Measurements from ENCODE around the gene FMO5.
"Not testable (repeated sequence)": the region's sequence is repeated elsewhere in the genome, so short reads cannot be mapped to it uniquely, and the experiment has no call there.

The FMO5 gene

GRCh38 chr1:147238925-147239820 is 14.0 kb upstream of the FMO5 start:
- DNase-seq (ENCODE audit: low read depth in 2 of 2), result no peak

GRCh38 chr1:147238053-147238902 is 13.1 kb upstream of the FMO5 start:
- DNase-seq (ENCODE audit: low read depth in 2 of 2), result no peak

DNA sequence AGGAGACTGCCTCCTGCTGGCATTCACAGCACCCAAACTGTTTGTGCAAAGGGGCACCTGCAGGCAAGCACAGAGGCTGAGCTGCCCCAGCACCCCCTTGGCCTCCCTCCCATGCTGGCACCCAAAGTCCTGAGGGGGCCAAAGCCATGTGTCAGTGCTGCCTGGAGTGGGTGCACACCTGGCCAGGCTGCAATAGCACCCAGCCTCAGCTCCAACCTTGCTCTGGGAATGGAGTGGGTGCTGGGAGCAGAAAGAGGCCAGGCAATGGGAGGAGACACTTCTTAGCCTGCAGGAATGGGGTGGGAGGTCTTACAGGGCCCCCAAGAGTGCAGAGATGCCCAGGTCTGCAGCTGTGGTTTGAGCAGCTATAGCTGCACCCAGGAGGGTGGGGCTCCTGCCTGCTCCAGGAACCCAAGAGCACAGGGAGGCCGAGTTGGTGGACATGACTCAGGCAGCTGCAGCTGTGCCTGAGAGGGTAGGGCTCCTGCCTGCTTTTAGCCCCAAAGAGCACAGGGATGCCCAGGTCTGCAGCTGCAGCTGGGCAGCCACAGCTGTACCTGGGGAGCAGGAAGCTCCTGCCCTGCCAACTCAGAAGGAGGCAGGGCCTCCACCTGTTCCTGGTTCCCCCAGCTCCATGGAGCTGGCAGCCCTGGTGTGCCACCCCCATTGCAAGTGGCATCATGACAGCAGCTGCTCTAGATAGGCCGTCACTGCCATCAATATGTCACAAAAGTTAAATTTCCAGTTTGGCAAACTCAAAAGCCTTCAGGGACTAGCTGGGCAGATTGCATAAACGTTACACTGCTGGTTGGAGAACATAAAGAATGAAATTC is 12.0 kb upstream of the FMO5 start:
- DNase-seq (ENCODE audit: low read depth in 2 of 2), result no peak

DNA sequence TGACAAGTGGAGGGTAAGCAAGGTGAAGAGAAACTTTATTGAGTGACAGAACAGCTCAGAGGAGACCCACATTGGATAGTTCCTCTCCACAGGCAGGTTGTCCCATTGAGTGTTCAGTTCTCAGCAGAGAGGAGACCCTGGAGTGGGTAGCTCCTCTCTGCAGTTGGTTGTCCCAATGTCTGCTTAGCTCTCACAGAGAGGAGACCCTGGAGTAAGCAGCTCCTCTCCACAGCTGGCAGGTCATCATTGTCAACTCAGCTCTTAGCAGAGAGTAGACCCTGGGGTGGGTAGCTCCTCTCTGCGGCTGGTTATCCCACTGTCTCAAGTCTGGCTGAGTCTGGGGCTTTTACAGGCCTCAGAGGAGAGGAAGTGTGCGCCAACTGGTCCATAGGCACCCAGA is 11.3 kb upstream of the FMO5 start:
- DNase-seq (ENCODE audit: low read depth in 2 of 2), result no peak

DNA sequence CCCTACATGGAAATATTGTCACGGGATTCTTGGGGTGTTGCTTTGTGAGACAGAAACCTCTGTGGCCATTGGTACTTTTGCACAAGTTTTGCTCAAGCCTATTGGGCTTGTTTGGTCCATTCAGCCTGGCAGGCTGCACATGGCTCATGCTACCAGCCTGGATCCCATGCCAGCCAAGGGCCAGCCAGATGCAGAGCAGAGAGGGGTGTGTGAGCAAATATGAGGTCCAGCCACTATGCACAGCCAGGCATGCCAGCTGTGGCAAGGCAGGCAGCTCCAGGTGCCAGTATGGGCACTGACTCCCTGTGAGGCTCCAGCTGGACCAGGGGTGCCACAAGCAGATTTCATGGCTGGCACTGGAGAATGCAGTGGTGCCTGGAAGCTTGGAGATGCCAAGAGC is 10.7 kb upstream of the FMO5 start:
- no peak for DNase-seq (ENCODE audit: low read depth in 2 of 2)

GRCh38 chr1:147233903-147234302 is 8.8 kb upstream of the FMO5 start:
- DNase-seq (ENCODE audit: low read depth in 2 of 2), result not testable (repeated sequence)

- not testable (repeated sequence) for DNase-seq (ENCODE audit: low read depth in 2 of 2)
These were observed 5.9 kb upstream of the FMO5 start for GRCh38 chr1:147231032-147231431.

- no peak for DNase-seq (ENCODE audit: low read depth in 2 of 2)
These were observed 1.2 kb downstream of the FMO5 start for GRCh38 chr1:147223740-147224615.

DNA sequence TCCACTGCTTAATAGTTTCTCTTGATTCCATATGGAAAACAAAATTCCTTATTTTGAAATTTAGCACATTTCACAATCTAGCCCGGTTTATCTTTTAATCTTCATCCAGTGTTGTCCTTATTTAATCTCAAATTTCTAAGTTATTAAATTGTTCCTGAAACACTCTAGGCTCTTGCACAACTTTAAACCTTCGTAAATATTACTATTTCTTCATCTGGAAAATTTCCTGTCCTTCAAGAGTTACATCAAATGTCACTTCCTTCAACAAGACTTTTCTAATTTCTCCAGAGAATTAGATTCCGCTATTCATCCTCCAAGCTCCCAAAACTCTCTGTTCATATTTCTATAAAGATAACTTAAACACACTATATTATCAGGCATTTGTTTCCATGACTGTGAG is 6.5 kb downstream of the FMO5 start:
- no peak for DNase-seq (ENCODE audit: low read depth in 2 of 2)

- no peak for DNase-seq (ENCODE audit: low read depth in 2 of 2)
These were observed 8.0 kb downstream of the FMO5 start for GRCh38 chr1:147217141-147217540.

- DNase-seq (ENCODE audit: low read depth in 2 of 2), result no peak
These were observed 9.0 kb downstream of the FMO5 start for GRCh38 chr1:147216124-147216523.

DNA sequence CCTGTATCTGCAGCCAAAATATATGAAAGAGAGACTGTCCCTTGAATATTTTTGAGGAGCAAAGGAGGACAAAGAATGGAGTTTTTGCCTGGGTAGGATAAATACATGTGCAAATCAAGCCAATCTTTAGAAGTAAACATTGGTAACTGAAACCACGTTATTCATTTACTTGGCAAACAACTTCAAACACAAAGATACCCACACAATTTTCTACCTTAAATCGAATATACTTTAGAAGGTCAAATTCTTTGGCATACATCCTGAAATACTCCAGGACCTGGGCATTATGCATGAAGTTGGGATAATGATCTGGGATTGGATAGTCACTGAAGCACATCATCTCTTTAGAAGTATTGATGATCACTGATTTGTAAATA is 9.6 kb downstream of the FMO5 start:
- no peak for DNase-seq (ENCODE audit: low read depth in 2 of 2)

DNA sequence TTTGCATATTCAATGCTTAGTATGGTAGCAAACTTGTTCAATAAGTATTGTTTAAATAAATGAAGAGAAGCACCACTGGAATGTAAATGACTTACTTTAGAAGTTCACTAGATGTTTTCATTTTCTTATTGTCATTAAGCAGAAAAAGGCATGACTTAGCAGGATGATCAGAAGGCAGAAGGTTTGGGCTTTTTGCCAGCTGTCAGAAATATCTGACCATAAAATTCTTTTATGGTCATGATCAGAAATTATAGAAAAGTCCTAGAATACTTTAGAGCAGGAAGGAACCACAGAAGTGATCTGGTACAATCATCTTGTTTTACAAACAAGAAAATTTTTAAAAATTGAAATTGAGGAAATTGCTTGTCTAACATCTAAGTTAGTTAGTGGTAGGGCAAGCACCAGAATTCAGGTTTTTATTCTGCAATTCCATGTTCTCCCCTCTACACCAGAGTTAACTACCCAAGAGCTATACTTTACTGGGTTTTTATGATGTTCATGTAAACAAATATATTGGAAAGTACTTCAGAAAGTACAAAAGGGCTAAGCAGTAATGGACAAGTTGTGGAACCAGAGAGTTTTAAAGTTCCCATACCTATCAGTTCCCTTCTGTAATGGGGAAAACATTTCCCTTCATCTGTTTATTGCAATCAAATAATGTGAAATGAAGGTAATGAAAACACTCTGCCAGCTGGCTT is 10.1 kb downstream of the FMO5 start:
- no peak for DNase-seq (ENCODE audit: low read depth in 2 of 2)

DNA sequence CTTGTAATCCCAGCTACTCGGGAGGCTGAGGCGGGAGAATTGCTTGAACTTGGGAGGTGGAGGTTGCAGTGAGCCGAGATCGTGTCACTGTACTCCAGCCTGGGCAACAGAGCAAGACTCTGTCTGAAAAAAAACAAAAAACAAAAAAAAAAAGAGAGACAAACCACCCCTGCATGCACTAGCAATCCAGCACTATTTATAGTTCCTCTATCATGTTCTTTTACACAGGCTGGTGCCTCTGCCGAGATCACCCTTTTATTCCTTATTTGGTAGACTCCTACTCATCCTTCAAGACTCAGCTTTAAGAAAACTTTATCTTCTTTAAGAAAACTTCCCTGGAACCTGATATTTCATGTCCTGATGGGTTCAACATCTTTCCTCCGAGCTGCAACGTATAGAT is 10.8 kb downstream of the FMO5 start:
- DNase-seq (ENCODE audit: low read depth in 2 of 2), result no peak

GRCh38 chr1:147213271-147213670 is 11.9 kb downstream of the FMO5 start:
- DNase-seq (ENCODE audit: low read depth in 2 of 2), result no peak

DNA sequence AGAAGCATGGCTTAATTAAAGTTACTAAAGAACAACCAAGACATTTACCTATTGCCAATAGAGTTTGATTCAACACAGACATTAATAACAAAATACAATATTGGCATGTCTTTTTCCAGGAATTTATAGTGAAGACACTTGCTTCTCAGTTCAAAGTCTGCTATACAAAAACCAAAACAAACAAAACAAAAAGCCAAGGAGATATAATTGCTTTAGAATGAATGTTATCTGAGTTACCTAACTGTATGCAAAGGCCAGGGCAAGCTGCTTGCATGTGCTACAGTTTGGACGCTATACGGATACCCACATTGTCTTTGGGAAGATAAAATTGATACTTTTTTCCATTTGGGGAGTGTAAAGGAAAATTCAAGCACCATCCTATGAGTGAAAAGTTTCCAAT is 13.6 kb downstream of the FMO5 start:
- DNase-seq (ENCODE audit: low read depth in 2 of 2), result no peak

GRCh38 chr1:147210987-147211386 is 14.2 kb downstream of the FMO5 start:
- no peak for DNase-seq (ENCODE audit: low read depth in 2 of 2)

- no peak for DNase-seq (ENCODE audit: low read depth in 2 of 2)
These were observed 15.0 kb downstream of the FMO5 start for GRCh38 chr1:147209825-147210821.

DNA sequence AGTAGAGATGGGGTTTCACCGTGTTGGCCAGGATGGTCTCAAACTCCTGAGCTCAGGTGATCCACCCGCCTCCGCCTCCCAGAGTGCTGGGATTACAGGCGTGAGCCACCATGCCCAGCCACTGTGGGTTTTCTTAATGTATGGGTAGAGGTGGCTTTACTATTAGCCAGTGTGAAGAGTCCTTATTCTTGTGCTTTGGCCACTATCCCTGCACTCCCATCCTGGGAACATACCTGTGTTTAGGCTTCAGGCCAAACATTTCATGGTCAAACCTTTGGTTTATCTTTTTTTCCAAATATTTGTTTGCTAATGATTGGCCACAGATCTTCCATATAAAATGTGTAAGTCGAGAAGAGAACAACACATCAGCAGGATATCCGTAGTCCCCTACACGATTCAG is 16.5 kb downstream of the FMO5 start:
- no peak for DNase-seq (ENCODE audit: low read depth in 2 of 2)
